GM23248 (cell line): ENCODE data around the gene ABL1. TPM values are rescaled to one million over a fixed set of nuclear protein-coding genes. Genes with fewer than 3 reads are reported as not detected.

Source experiments
- DNase-seq: peaks from one replicate; pipeline ENCODE4 v3.0.0-alpha.2; 2015
- H2AFZ ChIP-seq: fragments of 200-600 bp; sonication (generic); 2 replicates; pipeline ENCODE4 v1.6.1; 2016; ENCODE audit warnings: antibody characterized with exemption
- H3F3A ChIP-seq: fragments of 200-600 bp; sonication (generic); 2 replicates; pipeline ENCODE4 v1.6.1; 2016; ENCODE audit warnings: mild to moderate bottlenecking, antibody characterized with exemption, mixed run types; ENCODE audit not compliant: insufficient read depth
- H3K27ac ChIP-seq: fragments of 200-600 bp; sonication (generic); 2 replicates; pipeline ENCODE4 v1.5.1; 2016; ENCODE audit warnings: mild to moderate bottlenecking
- H3K27me3 ChIP-seq: fragments of 200-600 bp; sonication (generic); replicated peaks from 2 replicates; pipeline ENCODE4 v1.6.1; 2016; ENCODE audit warnings: mild to moderate bottlenecking; ENCODE audit not compliant: insufficient read depth
- H3K36me3 ChIP-seq: fragments of 200-600 bp; sonication (generic); 2 replicates; pipeline ENCODE4 v1.6.1; 2016; ENCODE audit warnings: low read depth, mild to moderate bottlenecking
- H3K4me1 ChIP-seq: fragments of 200-600 bp; sonication (generic); 2 replicates; pipeline ENCODE4 v1.6.1; 2016; ENCODE audit warnings: mild to moderate bottlenecking; ENCODE audit not compliant: insufficient read depth
- H3K4me2 ChIP-seq: fragments of 200-600 bp; sonication (generic); one replicate; pipeline ENCODE4 v1.6.1; 2016; ENCODE audit warnings: mild to moderate bottlenecking; ENCODE audit not compliant: unreplicated experiment
- H3K4me3 ChIP-seq: fragments of 200-600 bp; sonication (generic); 2 replicates; pipeline ENCODE4 v1.5.1; 2016; ENCODE audit warnings: mild to moderate bottlenecking
- H3K79me2 ChIP-seq: fragments of 200-600 bp; sonication (generic); 2 replicates; pipeline ENCODE4 v1.6.1; 2016; ENCODE audit warnings: mild to moderate bottlenecking; ENCODE audit not compliant: insufficient read depth
- H3K9ac ChIP-seq: fragments of 200-600 bp; sonication (generic); 2 replicates; pipeline ENCODE4 v1.6.1; 2016; ENCODE audit warnings: mild to moderate bottlenecking
- H3K9me2 ChIP-seq: fragments of 200-600 bp; sonication (generic); 2 replicates; pipeline ENCODE4 v1.6.1; 2016; ENCODE audit warnings: mixed run types, mild to moderate bottlenecking, moderate library complexity; ENCODE audit not compliant: insufficient read depth
- H3K9me3 ChIP-seq: fragments of 200-600 bp; sonication (generic); one replicate; pipeline ENCODE4 v1.6.1; 2017; ENCODE audit warnings: low read depth
- H4K20me1 ChIP-seq: fragments of 200-600 bp; sonication (generic); 2 replicates; pipeline ENCODE4 v1.6.0; 2016; ENCODE audit not compliant: insufficient read depth
- EZH2 ChIP-seq: fragments of 200-600 bp; sonication (generic); IDR thresholded peaks from 2 replicates; pipeline ENCODE4 v1.6.1; 2018; ENCODE audit warnings: antibody characterized with exemption, mild to moderate bottlenecking; ENCODE audit not compliant: insufficient read depth, poor library complexity, severe bottlenecking
- EZH2phosphoT487 ChIP-seq: fragments of 200-600 bp; sonication (generic); IDR thresholded peaks from 2 replicates; pipeline ENCODE4 v1.6.1; 2018; ENCODE audit warnings: antibody characterized with exemption, moderate library complexity, mild to moderate bottlenecking, low read depth; ENCODE audit not compliant: insufficient read depth
- WGBS, 2 experiments: methylation state at CpG; one replicate each; pipeline ENCODE4 v1.1.6; 2015 to 2017; ENCODE audit warnings: low lambda C conversion rate in 2 of 2, low coverage in 1 of 2; ENCODE audit errors: missing lambda C conversion rate in 2 of 2; 5-methylcytosine and 5-hydroxymethylcytosine counted together
- in situ Hi-C: fragments of 300-500 bp; cut with MboI; formaldehyde crosslinking; loops from 2 replicates; pipeline ENCODE4 v1.15.0; 2020
- polyA plus RNA-seq: library from polyadenylated mRNA; unstranded; fragments of >200 nt; fragmentation: Nextera tagmentation; extraction: Ambion mirVana; gene quantifications from 2 replicates; pipeline ENCODE4 v1.2.1, GENCODE V29; 2016
- total RNA-seq: library from RNA; depleted of rRNA; stranded (reverse); fragments of >200 nt; shearing (Covaris generic); gene quantifications from 2 replicates; pipeline ENCODE4 v1.2.3, GENCODE V29; 2014; rRNA removed

The ABL1 gene
- total RNA-seq: 66.1 and 68.2 TPM in 2 replicates
- 22.0 and 22.9 TPM in 2 replicates for polyA plus RNA-seq

- Histone ChIP-seq H4K20me1 (peaks cover 4% of the 10 kb centered on the region), H3K4me1 (peaks cover 49% of the 10 kb centered on the region), H3K9me3 (no peaks in the 10 kb centered on the region), H3K9ac (peak within 1 kb of the TSS; percentile 100), H2AFZ (peak within 1 kb of the TSS; percentile 54), H3K36me3 (no peaks in the 10 kb centered on the region), H3K4me2 (peak within 1 kb of the TSS; percentile 98), H3F3A (peaks cover 31% of the 10 kb centered on the region), H3K27ac (peak within 1 kb of the TSS; percentile 96), H3K4me3 (peak within 1 kb of the TSS; percentile 86), H3K9me2 (no peaks in the 10 kb centered on the region), H3K79me2 (peaks cover 92% of the 10 kb centered on the region), H3K27me3 (no peaks in the 10 kb centered on the region)
- DNase-seq: peak; percentile 93
- TF ChIP-seq EZH2: no peak
- TF ChIP-seq EZH2phosphoT487: no peak
- 1 to 4% methylated on average over 45 to 62 of the region's 78 CpGs for WGBS, 2 experiments
- in situ Hi-C loops: no loop called here
Measured at GRCh38 chr9:130834371-130835336, at the start of gene ABL1. TSS of gene ABL1 (plus strand) at chr9:130835254. CDS start at chr9:130835447, 193 bp downstream.

DNA sequence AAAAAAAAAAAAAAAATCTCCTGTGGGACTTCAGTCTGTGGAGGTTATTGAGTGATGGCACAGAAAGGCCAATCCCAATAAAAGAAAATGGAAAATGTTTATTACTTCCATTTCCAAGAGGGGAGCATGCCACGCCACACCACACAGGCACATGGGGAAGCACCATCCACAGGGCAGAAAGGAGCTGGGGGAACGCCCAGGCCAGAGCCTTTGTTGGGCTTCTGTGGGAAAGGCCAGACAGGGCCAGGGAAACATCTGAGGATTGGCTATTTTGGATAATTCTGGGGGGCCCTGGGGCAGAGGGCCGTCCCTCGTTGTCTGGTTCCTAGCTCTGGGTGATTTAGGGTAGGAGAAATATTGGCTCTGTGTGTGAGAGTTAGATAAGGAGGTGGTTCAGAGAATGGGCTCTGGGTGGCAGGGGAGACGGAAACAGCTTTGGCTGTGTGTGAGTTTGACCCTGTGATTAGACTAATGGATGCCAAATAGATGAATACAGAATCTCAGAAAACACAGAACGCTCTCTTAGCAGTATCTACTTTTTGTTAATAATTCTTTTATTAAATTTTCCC, 49.0 kb upstream of the ABL1 start:
- Histone ChIP-seq H3K27me3 (no peaks in the 10 kb centered on the region), H3K9me2 (no peaks in the 10 kb centered on the region), H3K4me1 (peaks cover 26% of the 10 kb centered on the region), H2AFZ (no peak overlapping the region), H3K27ac (no peak overlapping the region), H4K20me1 (no peaks in the 10 kb centered on the region; the same call in 1 of the 2 replicates), H3K79me2 (peaks cover 89% of the 10 kb centered on the region), H3K4me3 (no peak overlapping the region), H3K9me3 (no peaks in the 10 kb centered on the region), H3K9ac (no peak overlapping the region), H3K36me3 (no peaks in the 10 kb centered on the region), H3K4me2 (no peak overlapping the region), H3F3A (peaks cover 26% of the 10 kb centered on the region)
- no peak for DNase-seq
- in situ Hi-C loops: no loop called here
- 64 to 66% methylated on average over 6 of the region's 6 CpGs for WGBS, 2 experiments
- no peak for TF ChIP-seq EZH2phosphoT487
- no peak for TF ChIP-seq EZH2

- 71 to 74% methylated on average over 4 of the region's 4 CpGs for WGBS, 2 experiments
- Histone ChIP-seq H3K9ac (no peak overlapping the region), H3K27me3 (no peaks in the 10 kb centered on the region), H3K4me3 (no peak overlapping the region), H3K9me2 (no peaks in the 10 kb centered on the region), H3K27ac (no peak overlapping the region), H3F3A (peaks cover 21% of the 10 kb centered on the region), H3K36me3 (no peaks in the 10 kb centered on the region), H3K4me2 (no peak overlapping the region), H3K79me2 (peaks cover 94% of the 10 kb centered on the region), H3K4me1 (peaks cover 24% of the 10 kb centered on the region), H4K20me1 (no peaks in the 10 kb centered on the region; the same call in 1 of the 2 replicates), H2AFZ (no peak overlapping the region), H3K9me3 (no peaks in the 10 kb centered on the region)
- no peak for DNase-seq
- in situ Hi-C loops: no loop called here
- TF ChIP-seq EZH2: no peak
- no peak for TF ChIP-seq EZH2phosphoT487
Measured at GRCh38 chr9:130786526-130786925, 48.5 kb upstream of the ABL1 start.

- Histone ChIP-seq H2AFZ (no peak overlapping the region), H3K4me1 (peaks cover 13% of the 10 kb centered on the region), H3K36me3 (no peaks in the 10 kb centered on the region), H3K4me3 (no peak overlapping the region), H3K9ac (no peak overlapping the region), H3F3A (peaks cover 5% of the 10 kb centered on the region), H3K9me3 (no peaks in the 10 kb centered on the region), H3K27ac (no peak overlapping the region), H3K4me2 (no peak overlapping the region), H4K20me1 (no peaks in the 10 kb centered on the region; the same call in 1 of the 2 replicates), H3K9me2 (no peaks in the 10 kb centered on the region), H3K27me3 (no peaks in the 10 kb centered on the region), H3K79me2 (peaks cover 85% of the 10 kb centered on the region)
- TF ChIP-seq EZH2phosphoT487 (no peak), EZH2 (no peak)
- in situ Hi-C loops: no loop called here
- WGBS, 2 experiments: 97 to 99% methylated on average over 7 of the region's 7 CpGs
- no peak for DNase-seq
Measured at GRCh38 chr9:130789747-130790672, 45.0 kb upstream of the ABL1 start.
